Gastroesophageal sphincter (tissue), 3 donors: ENCODE results near the gene ETV6.

Experiments
- CTCF ChIP-seq, 4 experiments: fragments of 200-600 bp in 2 of 4; fragments of 450-650 bp in 2 of 4; sonication (generic) in 1 of 4; IDR thresholded peaks; one replicate each; pipeline ENCODE4 v1.5.1; 2017 to 2019; ENCODE audit warnings: antibody characterized with exemption in 4 of 4, mild to moderate bottlenecking in 2 of 4, moderate library complexity in 2 of 4
- POLR2A ChIP-seq, 2 donors: fragments of 450-650 bp; IDR thresholded peaks; one replicate each; pipeline ENCODE4 v1.6.1; 2017; ENCODE audit warnings: antibody characterized with exemption in 2 of 2, mild to moderate bottlenecking in 2 of 2, moderate library complexity in 1 of 2

GRCh38 chr12:11622876-11623281, 26.6 kb upstream of the ETV6 start:
- TF ChIP-seq CTCF (IDR thresholded peaks at IDR 0.05): peak in 2 of 4 experiments; percentile 8 to 29
- TF ChIP-seq POLR2A (IDR thresholded peaks at IDR 0.05): no peak
